Panc1 (cell line): ENCODE results near the gene OR6N1. TPM values are rescaled to one million over a fixed set of nuclear protein-coding genes. Genes with fewer than 3 reads are reported as not detected.

ENCODE experiments used
- ATAC-seq: fragments of 200-7000 bp; cut with Tn5 transposase; 2 replicates; pipeline ENCODE4 v1.9.1; 2020; ENCODE audit warnings: mild to moderate bottlenecking, moderate library complexity
- BruUV-seq: library from RNA; stranded (reverse); fragments of 400-500 nt; replicated peaks from 2 replicates; lab custom pipeline; 2021; lab: Mats Ljungman, UMichigan
- CTCF ChIA-PET: fragments of 300-600 bp; sonication (Branson Sonifier 250); formaldehyde crosslinking; loops from one replicate; lab custom pipeline; 2022; ENCODE audit warnings: antibody characterized with exemption; lab: Charles Lee
- POLR2A ChIA-PET: fragments of 300-600 bp; sonication (Branson Sonifier 250); formaldehyde crosslinking; loops from one replicate; lab custom pipeline; 2022; ENCODE audit warnings: antibody characterized with exemption; lab: Charles Lee
- DNase-seq: peaks from one replicate; pipeline ENCODE4 v3.0.0-alpha.2; 2010; ENCODE audit warnings: low read depth, low spot score
- H3K27ac ChIP-seq: 2 replicates; pipeline ENCODE4 v1.5.1; 2011; ENCODE audit warnings: mild to moderate bottlenecking, low read length, inconsistent platforms
- H3K27me3 ChIP-seq: fragments of 200-500 bp; sonication (Bioruptor generic); 2 replicates; pipeline ENCODE4 v1.6.0; 2014; ENCODE audit warnings: low read length, inconsistent platforms; ENCODE audit not compliant: control insufficient read depth, insufficient read depth
- H3K36me3 ChIP-seq: fragments of 200-500 bp; sonication (Bioruptor generic); 2 replicates; pipeline ENCODE4 v1.5.1; 2014; ENCODE audit warnings: inconsistent platforms, mild to moderate bottlenecking, low read length, moderate library complexity; ENCODE audit not compliant: control insufficient read depth, insufficient read depth
- H3K4me1 ChIP-seq: 2 replicates; pipeline ENCODE4 v1.5.1; 2011; ENCODE audit warnings: inconsistent platforms, mild to moderate bottlenecking, low read length, moderate library complexity; ENCODE audit not compliant: control insufficient read depth, insufficient read depth
- H3K4me3 ChIP-seq, 2 experiments: 2 replicates each; pipeline ENCODE4 v1.5.1; 2011 to 2012; ENCODE audit warnings: low read depth in 2 of 2, low read length in 2 of 2, mild to moderate bottlenecking in 2 of 2, inconsistent platforms in 1 of 2, moderate library complexity in 1 of 2
- H3K9me3 ChIP-seq: fragments of 200-500 bp; sonication (Bioruptor generic); 2 replicates; pipeline ENCODE4 v1.5.1; 2014; ENCODE audit warnings: low read depth, mild to moderate bottlenecking, inconsistent platforms, low read length, moderate library complexity; ENCODE audit not compliant: control insufficient read depth, insufficient read depth
- POLR2AphosphoS5 ChIP-seq: IDR thresholded peaks from 2 replicates; pipeline ENCODE4 v1.6.1; 2012; ENCODE audit warnings: mild to moderate bottlenecking, low read depth, low read length, moderate library complexity
- REST ChIP-seq, 2 experiments: IDR thresholded peaks; 2 replicates each; pipeline ENCODE4 v1.6.1; 2011 to 2012; ENCODE audit warnings: low read depth in 2 of 2, control low read depth in 1 of 2, low read length in 1 of 2, mild to moderate bottlenecking in 1 of 2, moderate library complexity in 1 of 2; ENCODE audit not compliant: insufficient read depth in 1 of 2
- SIN3A ChIP-seq: IDR thresholded peaks from 2 replicates; pipeline ENCODE4 v1.6.1; 2012; ENCODE audit warnings: low read depth, mild to moderate bottlenecking, low read length, moderate library complexity, borderline replicate concordance; ENCODE audit not compliant: insufficient read depth
- TCF7L2 ChIP-seq: IDR thresholded peaks from 2 replicates; pipeline ENCODE4 v1.6.1; 2011; ENCODE audit warnings: mild to moderate bottlenecking, low read depth, low read length, inconsistent platforms
- in situ Hi-C: cut with HindIII; loops from 2 replicates; pipeline ENCODE4 v1.10.0; 2016; ENCODE audit warnings: low sequenced_read_pairs, low pct_unique_long_range_greater_than_20kb
- intact Hi-C: fragments of 100-400 bp; cut with micrococcal nuclease; formaldehyde crosslinking; loops from one replicate; pipeline ENCODE4 v1.10.0; 2022; ENCODE audit not compliant: unreplicated experiment
- total RNA-seq: library from RNA; stranded (reverse); gene quantifications from one replicate; pipeline ENCODE4 v1.2.1, GENCODE V29; 2021; ENCODE audit not compliant: unreplicated experiment
- TF ChIP-seq, protein P1 (sequence below): fragments of 450-650 bp; IDR thresholded peaks from 2 replicates; pipeline ENCODE4 v1.5.1; 2017; ENCODE audit warnings: mild to moderate bottlenecking

The OR6N1 gene
- total RNA-seq, 1 experiment from 2014 or later = not detected

GRCh38 chr1:158798531-158798930, 26.5 kb upstream of the OR6N1 start:
- Histone ChIP-seq H3K9me3 (no peaks in the 10 kb centered on the region), H3K36me3 (no peaks in the 10 kb centered on the region), H3K4me3 (no peak overlapping the region), H3K27ac (no peak overlapping the region), H3K27me3 (no peaks in the 10 kb centered on the region), H3K4me1 (no peaks in the 10 kb centered on the region)
- ATAC-seq = no peak
- ChIA-PET POLR2A (no interaction called here), CTCF (no interaction called here)
- TF ChIP-seq, protein P1, sequence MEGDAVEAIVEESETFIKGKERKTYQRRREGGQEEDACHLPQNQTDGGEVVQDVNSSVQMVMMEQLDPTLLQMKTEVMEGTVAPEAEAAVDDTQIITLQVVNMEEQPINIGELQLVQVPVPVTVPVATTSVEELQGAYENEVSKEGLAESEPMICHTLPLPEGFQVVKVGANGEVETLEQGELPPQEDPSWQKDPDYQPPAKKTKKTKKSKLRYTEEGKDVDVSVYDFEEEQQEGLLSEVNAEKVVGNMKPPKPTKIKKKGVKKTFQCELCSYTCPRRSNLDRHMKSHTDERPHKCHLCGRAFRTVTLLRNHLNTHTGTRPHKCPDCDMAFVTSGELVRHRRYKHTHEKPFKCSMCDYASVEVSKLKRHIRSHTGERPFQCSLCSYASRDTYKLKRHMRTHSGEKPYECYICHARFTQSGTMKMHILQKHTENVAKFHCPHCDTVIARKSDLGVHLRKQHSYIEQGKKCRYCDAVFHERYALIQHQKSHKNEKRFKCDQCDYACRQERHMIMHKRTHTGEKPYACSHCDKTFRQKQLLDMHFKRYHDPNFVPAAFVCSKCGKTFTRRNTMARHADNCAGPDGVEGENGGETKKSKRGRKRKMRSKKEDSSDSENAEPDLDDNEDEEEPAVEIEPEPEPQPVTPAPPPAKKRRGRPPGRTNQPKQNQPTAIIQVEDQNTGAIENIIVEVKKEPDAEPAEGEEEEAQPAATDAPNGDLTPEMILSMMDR = peak; percentile 7; the same call in 1 of the 2 replicates
- no peak for TF ChIP-seq REST (IDR thresholded peaks at IDR 0.05; ENCODE audit: insufficient read depth in 1 of 2, low read depth in 2 of 2, low read length in 1 of 2)
- no peak for DNase-seq
- intact Hi-C loops = no loop called here
- no TSS peak for BruUV-seq
- in situ Hi-C loops = no loop called here

GRCh38 chr1:158794247-158794646, 22.3 kb upstream of the OR6N1 start:
- ChIA-PET POLR2A (no interaction called here), CTCF (no interaction called here)
- Histone ChIP-seq H3K4me1 (no peaks in the 10 kb centered on the region), H3K27me3 (no peaks in the 10 kb centered on the region), H3K27ac (no peak overlapping the region), H3K9me3 (no peaks in the 10 kb centered on the region), H3K36me3 (no peaks in the 10 kb centered on the region), H3K4me3 (no peak overlapping the region)
- DNase-seq (no peak), ATAC-seq (no peak)
- BruUV-seq = no TSS peak
- in situ Hi-C loops (no loop called here), intact Hi-C loops (no loop called here)
- TF ChIP-seq SIN3A (no peak), POLR2AphosphoS5 (no peak), REST (IDR thresholded peaks at IDR 0.05; ENCODE audit: insufficient read depth in 1 of 2, low read depth in 2 of 2, low read length in 1 of 2) (no peak), TCF7L2 (no peak)
- TF ChIP-seq, protein P1 = no peak
